ENCODE data around the gene NAP1L4.

Gene NAP1L4

DNA sequence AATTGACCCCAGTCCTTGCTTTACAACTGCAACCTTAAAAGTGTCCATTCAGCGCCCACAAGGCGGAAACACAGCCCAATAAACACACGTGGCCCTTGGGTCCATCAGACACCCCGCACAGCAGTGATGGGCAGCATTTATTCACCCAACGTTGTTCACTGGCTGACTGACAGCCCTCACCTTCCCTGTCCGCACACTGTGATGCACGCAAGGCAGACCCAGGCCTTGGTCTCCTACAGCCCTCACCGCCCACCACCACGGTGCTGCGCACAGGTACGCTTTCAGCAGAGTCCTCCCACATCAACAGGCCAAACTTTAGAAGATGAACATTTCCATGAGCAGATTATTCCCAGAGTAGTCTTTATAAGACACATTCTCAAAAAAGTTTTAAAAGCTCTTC, 42.2 kb downstream of the NAP1L4 start:
- no peak overlapping the region for H3K4me3 ChIP-seq (IDR thresholded peaks at IDR 0.05; ENCODE audit: insufficient read depth, low read depth, low read length)
- no peaks in the 10 kb centered on the region for H3K27me3 ChIP-seq (ENCODE audit: insufficient read depth, low read depth)
- H3K36me3 ChIP-seq (ENCODE audit: insufficient read depth), result peaks cover 4% of the 10 kb centered on the region
- no peak overlapping the region for H3K9ac ChIP-seq
- TF ChIP-seq, protein P1, sequence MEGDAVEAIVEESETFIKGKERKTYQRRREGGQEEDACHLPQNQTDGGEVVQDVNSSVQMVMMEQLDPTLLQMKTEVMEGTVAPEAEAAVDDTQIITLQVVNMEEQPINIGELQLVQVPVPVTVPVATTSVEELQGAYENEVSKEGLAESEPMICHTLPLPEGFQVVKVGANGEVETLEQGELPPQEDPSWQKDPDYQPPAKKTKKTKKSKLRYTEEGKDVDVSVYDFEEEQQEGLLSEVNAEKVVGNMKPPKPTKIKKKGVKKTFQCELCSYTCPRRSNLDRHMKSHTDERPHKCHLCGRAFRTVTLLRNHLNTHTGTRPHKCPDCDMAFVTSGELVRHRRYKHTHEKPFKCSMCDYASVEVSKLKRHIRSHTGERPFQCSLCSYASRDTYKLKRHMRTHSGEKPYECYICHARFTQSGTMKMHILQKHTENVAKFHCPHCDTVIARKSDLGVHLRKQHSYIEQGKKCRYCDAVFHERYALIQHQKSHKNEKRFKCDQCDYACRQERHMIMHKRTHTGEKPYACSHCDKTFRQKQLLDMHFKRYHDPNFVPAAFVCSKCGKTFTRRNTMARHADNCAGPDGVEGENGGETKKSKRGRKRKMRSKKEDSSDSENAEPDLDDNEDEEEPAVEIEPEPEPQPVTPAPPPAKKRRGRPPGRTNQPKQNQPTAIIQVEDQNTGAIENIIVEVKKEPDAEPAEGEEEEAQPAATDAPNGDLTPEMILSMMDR (conservative IDR thresholded peaks at IDR 0.05; ENCODE audit: low read depth, low read length), result no peak
- H3K79me2 ChIP-seq (ENCODE audit: insufficient read depth, low read depth), result no peaks in the 10 kb centered on the region; the same call in 1 of the 2 replicates
- H3K27ac ChIP-seq, result no peak overlapping the region
- H3K4me2 ChIP-seq, result no peak overlapping the region
- H4K20me1 ChIP-seq (ENCODE audit: insufficient read depth), result no peaks in the 10 kb centered on the region
- no peak overlapping the region for H2AFZ ChIP-seq (ENCODE audit: low read depth)
- no peaks in the 10 kb centered on the region for H3K4me1 ChIP-seq (ENCODE audit: low read depth, poor library complexity, severe bottlenecking)

DNA sequence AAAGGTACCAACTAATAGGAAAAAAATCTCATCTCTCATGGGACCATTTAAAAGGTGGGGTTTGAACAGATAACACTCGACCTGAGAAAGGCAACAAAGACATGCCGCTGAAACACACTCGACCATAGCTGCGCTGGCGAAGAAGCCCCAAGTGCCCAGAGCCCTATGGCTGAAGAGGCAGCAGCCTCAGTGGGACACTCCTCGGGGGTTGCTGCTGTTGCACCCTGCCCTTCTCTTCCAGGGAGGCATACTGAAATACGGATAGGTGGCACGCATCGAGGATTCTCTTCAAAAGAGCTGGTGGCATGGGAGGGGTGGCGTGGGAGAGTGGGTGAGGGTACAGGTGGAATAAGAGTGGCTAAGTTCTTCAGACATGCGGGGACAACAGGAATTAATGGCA, 44.4 kb downstream of the NAP1L4 start:
- no peaks in the 10 kb centered on the region for H4K20me1 ChIP-seq (ENCODE audit: insufficient read depth)
- H3K36me3 ChIP-seq (ENCODE audit: insufficient read depth), result peaks cover 4% of the 10 kb centered on the region
- H3K79me2 ChIP-seq (ENCODE audit: insufficient read depth, low read depth), result no peaks in the 10 kb centered on the region

GRCh38 chr11:2945757-2946287, 46.3 kb downstream of the NAP1L4 start:
- H3K27me3 ChIP-seq (ENCODE audit: insufficient read depth, low read depth), result no peaks in the 10 kb centered on the region
- H3K4me3 ChIP-seq (IDR thresholded peaks at IDR 0.05; ENCODE audit: insufficient read depth, low read depth, low read length), result no peak overlapping the region
- H3K4me1 ChIP-seq (ENCODE audit: low read depth, poor library complexity, severe bottlenecking), result no peaks in the 10 kb centered on the region
- peaks cover 4% of the 10 kb centered on the region; the same call in 1 of the 2 replicates for H3K36me3 ChIP-seq (ENCODE audit: insufficient read depth)
- H3K4me2 ChIP-seq, result no peak overlapping the region
- H3K79me2 ChIP-seq (ENCODE audit: insufficient read depth, low read depth), result no peaks in the 10 kb centered on the region
- TF ChIP-seq, protein P1 (conservative IDR thresholded peaks at IDR 0.05; ENCODE audit: low read depth, low read length), result no peak
- H3K9ac ChIP-seq, result no peak overlapping the region
- H3K27ac ChIP-seq, result no peak overlapping the region
- H4K20me1 ChIP-seq (ENCODE audit: insufficient read depth), result no peaks in the 10 kb centered on the region
- H2AFZ ChIP-seq (ENCODE audit: low read depth), result no peak overlapping the region

More for the DNA sequence above, 44.4 kb downstream of the NAP1L4 start:
- no peaks in the 10 kb centered on the region for H3K4me1 ChIP-seq (ENCODE audit: low read depth, poor library complexity, severe bottlenecking)
- no peaks in the 10 kb centered on the region for H3K27me3 ChIP-seq (ENCODE audit: insufficient read depth, low read depth)
- no peak overlapping the region for H3K27ac ChIP-seq
- H3K9ac ChIP-seq, result no peak overlapping the region
- no peak overlapping the region for H3K4me2 ChIP-seq
- H3K4me3 ChIP-seq (IDR thresholded peaks at IDR 0.05; ENCODE audit: insufficient read depth, low read depth, low read length), result no peak overlapping the region
- TF ChIP-seq, protein P1 (conservative IDR thresholded peaks at IDR 0.05; ENCODE audit: low read depth, low read length), result no peak
- H2AFZ ChIP-seq (ENCODE audit: low read depth), result no peak overlapping the region

DNA sequence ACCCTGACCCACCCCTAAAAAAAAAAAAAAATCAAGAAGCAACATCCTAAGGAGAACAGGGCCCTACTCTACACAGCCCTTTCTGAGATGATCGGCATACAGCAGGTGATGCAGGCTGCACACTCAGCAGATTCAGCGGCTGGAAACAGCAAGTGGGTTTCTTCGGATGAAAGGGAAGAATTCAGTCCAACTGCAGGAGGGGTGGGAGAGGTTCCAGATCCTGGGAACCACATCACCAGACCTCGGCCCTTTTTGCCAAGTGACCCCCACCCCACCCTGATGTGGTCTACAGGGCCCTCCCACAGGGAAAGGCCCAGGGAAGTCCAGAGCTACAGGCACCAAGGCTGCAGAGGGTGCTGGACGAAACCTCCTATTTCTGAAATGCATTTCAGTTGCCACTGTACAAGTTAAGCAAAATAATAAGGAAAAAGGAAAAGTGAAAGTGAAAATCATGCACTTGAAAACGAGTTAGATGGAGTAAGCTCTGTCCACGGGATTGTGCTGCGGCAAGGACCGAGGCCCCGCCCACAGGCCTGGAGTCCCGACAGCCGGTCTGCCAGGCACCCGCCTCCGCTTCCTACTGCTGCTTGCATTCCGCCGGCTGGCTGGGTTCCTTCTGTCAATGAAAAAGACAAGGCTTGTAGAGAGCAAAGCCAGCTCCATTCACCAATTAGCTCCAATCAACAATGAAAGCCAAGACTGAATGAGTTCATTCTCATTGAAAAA, 46.9 kb downstream of the NAP1L4 start:
- no peaks in the 10 kb centered on the region for H3K79me2 ChIP-seq (ENCODE audit: insufficient read depth, low read depth)
- no peak overlapping the region for H2AFZ ChIP-seq (ENCODE audit: low read depth)
- no peak overlapping the region for H3K27ac ChIP-seq
- no peaks in the 10 kb centered on the region for H4K20me1 ChIP-seq (ENCODE audit: insufficient read depth)
- H3K36me3 ChIP-seq (ENCODE audit: insufficient read depth), result peaks cover 4% of the 10 kb centered on the region; the same call in 1 of the 2 replicates
- TF ChIP-seq, protein P1 (conservative IDR thresholded peaks at IDR 0.05; ENCODE audit: low read depth, low read length), result no peak
- no peak overlapping the region for H3K9ac ChIP-seq
- no peak overlapping the region for H3K4me3 ChIP-seq (IDR thresholded peaks at IDR 0.05; ENCODE audit: insufficient read depth, low read depth, low read length)
- no peaks in the 10 kb centered on the region for H3K27me3 ChIP-seq (ENCODE audit: insufficient read depth, low read depth)
- H3K4me1 ChIP-seq (ENCODE audit: low read depth, poor library complexity, severe bottlenecking), result no peaks in the 10 kb centered on the region
- H3K4me2 ChIP-seq, result no peak overlapping the region

Measured in KMS-11 (cell line).